ENCODE data around the gene TBC1D9B.

The TBC1D9B gene

DNA sequence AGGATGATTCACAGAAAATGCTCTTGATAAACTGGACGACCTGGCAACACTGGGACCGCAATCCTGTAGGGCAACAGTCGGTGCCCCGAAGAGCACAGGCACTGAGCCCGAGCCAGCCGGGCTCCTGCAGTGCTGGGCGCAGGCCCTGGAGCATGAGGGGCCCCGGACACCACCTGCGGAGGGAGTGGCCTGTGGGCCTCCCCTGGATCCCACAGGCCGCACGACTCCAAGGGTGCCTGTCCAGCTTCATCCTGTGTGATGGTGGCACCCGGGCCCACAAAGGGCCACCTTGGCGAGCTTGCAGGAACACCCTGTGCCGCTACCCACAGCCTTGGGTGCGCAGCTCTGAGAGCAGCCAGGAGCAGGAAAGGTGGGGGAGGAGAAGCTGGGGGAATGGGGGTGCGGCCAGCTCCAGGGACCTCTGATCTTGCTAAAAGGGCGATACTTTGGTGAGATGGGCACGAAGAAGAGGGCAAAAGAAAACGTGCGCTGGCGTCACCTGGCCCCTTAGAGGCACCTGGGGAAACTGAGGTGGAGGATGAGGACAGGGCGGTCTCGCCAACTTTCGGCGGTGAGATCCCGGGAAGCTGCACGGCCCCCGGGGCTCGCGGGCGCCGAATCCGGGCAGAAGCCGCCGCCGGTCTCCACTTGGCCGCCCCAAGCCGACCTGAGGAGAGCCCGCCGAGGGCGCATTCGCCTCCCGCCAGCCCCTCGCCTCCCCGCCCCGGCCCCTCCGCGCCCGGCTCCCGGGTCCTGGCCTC lies 722 bp downstream of the TBC1D9B start:
- peak; percentile 67 for DNase-seq

GRCh38 chr5:179906294-179906794 lies 1.4 kb downstream of the TBC1D9B start:
- no peak for DNase-seq

GRCh38 chr5:179905161-179905560 lies 2.5 kb downstream of the TBC1D9B start:
- DNase-seq, result no peak

- DNase-seq, result no peak
Observed at GRCh38 chr5:179904463-179905160, 3.1 kb downstream of the TBC1D9B start.

DNA sequence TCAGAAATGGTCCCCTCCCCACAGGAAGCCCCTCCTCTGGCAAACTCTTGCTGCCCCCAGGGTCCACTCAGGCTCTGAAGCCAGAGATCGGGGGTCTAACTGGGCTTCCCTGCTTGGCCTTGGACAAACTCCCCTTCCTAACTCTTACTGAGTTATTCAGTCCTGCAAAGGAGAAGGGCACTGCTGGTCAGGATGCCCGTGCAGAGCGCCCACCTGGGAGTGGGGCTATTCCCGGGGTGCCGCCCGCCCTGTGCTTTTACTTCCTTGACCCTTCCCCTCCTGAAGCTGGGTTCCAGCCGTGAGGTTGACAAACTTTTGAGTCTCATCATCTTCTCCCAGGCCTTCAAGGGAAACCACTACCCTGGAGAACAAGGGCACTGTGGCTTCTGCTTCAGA lies 4.9 kb downstream of the TBC1D9B start:
- no peak for DNase-seq

- no peak for DNase-seq
Observed at GRCh38 chr5:179901915-179902762, 5.6 kb downstream of the TBC1D9B start.

DNA sequence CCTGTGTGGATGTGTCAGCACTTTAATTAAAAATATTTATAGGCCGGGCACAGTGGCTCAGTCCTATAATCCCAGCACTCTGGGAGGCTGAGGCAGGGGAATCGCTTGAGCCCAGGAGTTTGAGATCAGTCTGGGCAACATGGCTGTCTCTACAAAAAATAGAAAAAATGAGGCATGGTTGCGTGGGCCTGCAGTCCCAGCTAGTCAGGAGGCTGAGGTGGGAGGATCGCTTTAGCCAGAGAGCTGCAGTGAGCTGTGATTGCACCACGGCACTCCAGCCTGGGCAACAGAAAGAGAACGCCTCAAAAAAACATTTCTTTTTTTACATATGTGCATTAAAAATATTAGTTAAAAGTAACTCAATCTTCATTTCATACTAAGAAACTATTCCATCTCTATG lies 6.2 kb downstream of the TBC1D9B start:
- DNase-seq, result no peak

- no peak for DNase-seq
Observed at GRCh38 chr5:179900711-179901110, 7.0 kb downstream of the TBC1D9B start.

- no peak for DNase-seq
Observed at GRCh38 chr5:179900206-179900605, 7.5 kb downstream of the TBC1D9B start.

DNA sequence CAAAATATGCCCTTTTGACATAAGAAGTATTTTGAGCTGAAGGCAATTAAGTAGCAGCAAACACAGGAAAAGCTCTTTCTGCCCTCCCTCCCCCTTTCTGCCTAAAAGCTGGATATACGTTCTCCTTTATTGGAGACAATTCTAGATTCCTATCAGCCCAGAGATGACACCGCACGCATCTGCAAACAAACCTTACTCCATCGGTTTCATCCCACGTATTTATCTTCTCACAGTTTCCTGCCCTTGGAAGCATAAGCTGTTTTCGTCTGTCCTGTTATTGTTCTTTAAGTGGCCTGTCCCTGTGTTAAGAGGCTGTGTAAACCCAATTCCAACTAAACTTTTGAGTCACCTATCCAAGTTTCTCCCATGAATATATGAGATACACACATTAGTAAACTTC lies 11.8 kb downstream of the TBC1D9B start:
- no peak for DNase-seq

DNA sequence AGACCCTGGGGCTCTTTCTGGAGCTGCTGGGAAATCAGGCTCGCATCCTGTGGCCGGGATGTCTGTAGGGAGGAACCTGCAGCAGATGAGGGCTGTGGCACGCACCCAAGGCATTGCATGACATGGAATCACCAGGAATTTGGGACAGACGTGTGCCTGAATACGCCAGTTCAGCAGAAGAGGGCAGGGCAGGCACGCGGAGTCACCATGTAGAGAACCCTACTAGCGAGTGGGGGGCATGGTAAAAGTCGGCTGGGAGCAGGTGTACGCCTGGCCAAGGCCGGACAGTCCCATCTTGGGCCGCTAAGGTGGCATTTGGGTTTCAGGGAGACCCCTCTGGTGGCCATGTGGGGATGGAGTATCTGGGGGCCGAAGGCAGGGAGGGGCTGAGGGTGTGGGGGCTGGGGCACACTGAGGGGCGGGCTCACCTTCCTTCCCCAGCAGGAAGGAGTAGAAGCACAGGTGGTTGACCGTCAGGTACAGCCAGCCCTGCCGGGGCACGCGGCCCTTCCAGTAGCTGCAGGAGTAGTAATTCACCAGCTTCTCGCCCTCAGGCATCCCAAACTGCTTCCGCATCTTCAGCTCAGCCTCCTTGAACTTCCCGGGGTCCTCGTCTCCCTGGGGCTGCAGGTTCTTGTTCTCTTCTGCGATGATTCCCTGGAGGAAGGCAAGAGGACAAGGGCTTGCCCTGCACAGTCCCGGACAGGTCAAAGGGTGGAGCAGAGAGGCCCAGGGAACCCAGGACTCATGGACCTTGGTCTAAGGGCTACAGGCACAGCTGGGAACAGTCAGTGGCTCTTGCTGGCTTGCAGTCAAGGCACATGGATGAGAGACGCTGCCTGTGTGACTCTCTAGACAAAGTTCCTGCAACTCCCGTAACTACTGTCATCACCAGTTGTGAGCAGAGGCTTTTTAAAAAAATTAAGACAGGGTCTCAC lies 13.5 kb downstream of the TBC1D9B start:
- DNase-seq, result no peak

DNA sequence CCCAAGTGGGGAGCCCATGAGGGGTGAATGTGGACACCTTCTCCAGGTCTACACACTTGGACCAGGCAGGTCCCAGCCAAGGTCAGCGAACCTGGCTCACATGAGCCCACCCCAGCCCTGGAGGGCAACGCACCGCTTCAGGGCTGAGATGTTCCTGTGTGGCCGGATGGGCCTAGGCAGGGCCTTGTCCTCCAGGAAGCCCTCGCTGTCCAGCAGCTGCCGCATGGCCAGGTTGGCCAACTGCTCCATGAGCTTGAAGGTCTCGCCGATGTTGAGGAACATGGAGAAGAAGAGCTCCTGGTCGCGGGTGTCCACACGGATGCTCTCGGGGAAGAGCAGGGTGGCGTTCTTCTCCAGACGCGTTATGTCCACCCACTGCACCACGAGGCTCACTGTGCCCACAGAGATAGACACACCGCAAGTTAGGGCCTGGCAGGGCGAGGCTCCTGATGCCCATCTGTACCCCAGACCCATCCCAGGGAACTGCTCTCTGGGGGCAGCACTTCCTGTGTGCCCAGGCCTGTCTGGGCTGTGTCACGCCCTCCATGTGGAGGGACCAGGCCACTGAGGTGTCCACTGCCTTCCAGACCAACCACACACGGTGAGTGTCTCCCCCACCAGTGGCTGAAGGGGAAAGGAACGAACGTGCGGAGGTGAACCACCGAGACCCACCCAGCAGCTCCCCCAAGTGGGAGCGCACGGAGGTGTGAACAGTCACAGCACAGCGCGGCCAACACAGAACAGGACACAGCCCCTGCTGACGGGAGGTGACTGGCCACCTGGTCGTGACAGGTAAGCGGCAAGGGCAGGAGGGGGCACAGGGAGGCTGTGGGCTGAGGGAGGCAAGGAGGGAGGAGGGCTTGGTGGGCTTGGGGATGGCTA lies 14.4 kb downstream of the TBC1D9B start:
- DNase-seq, result no peak

DNA sequence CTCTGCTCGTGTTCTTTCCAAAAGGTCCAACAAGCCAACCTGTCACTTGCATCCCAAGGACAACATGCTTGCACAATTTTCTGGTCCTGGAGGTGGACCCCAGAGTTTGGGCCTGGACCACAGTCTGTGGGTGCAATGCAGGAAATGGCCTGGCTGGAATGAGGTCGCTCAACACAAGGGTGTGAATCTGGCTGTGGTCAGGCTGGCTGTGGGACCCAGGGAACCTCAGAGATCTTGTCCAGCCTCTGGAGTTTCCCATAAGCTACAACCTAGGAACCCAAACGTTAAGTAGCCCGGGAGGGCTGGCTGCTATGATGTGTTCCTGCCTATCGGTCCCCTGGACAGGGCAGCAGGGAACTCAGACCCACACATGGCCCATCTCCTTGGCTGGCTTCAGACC lies 15.4 kb downstream of the TBC1D9B start:
- DNase-seq, result no peak

DNA sequence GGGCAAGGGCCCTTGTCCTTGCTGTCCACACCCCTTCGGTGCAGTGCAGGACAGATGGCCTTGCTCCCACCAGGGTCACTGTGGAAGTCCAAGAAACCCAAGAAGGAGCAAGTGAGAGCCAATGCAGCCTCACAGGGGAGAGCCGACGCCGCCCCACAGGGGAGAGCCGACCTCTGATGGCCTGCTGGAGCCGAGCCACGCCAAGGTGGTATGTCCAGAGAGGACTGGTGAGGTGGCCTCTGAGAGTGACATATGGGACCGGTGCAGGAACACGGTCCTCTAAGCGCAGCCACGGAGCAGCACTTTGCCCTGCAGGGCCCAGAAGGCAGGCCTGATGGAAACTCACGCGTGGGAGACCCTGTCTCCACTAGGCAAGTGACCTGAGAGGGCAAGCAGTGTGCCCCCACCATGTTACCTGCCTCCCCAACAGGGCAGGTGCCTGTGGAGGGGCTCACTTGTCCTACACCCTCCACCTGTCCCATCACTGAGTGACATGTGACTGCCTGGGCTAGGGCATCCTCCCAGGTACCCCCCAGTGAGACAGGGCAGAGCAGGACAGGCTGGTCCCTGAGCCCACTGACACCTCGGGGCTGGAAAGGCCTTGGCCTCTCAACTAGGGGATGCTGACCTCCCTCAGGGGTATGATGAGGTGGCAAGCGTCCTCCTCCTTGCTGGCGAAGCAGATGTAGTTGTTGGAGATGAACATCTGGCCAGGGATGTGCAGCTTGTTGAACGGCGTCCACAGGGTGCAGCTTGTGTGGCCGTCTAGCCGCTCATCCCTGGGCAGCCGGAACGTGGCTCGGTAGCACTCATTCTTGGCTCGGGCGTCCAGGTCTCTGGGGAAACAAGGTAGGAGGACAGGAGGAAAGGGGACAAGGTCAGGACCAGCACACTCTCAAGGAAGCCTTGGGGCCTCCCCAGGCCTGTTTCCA lies 16.7 kb downstream of the TBC1D9B start:
- DNase-seq, result no peak

GRCh38 chr5:179889885-179890284 lies 17.8 kb downstream of the TBC1D9B start:
- DNase-seq, result no peak

GRCh38 chr5:179887802-179888201 lies 19.9 kb downstream of the TBC1D9B start:
- no peak for DNase-seq

DNA sequence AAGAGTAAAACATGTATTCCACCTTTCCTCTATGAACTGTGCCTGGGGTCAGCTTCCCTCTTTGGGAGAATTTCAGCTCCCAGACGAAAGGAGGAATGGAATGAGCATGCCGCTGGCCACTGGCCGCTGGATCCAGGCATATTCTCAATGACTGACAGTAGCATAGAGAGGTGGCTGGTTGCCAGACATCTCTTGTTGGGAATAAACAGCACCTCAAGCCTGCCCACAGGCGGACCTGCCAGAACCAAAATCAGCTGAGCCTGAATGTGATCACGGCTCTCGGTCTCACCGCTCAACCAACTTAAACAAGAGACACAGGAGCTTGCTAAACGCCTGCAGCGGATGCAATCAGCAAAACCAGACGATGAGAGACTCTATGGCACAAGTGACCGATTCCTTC lies 20.6 kb downstream of the TBC1D9B start:
- no peak for DNase-seq

GRCh38 chr5:179886190-179886911 lies 21.3 kb downstream of the TBC1D9B start:
- no peak for DNase-seq

DNA sequence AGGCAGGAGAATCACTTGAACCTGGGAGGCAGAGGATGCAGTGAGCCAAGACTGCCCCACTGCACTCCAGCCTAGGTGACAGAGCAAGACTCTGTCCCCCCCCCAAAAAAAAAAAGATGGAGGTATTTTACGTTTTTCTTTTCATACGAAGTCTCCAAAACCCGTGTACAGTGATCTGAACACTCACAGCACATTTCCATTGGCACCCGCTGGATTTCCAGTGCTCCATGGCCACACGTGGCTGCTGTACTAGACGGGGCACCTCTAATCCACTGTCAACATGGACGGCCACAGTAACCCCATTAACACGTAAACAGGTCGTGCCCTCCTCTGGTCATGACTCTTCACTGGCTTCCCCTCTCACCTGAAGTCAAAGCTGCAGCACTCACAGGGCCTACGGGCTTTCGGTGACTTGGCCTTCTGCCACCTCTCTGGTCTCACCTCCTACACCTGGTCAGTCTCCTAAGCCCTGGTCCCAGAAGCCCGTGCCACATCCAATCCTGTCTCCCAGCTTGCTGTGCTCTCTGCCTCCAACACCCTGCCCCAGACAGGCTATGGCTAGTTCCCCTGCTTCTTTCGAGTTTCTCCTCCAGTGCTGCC lies 22.1 kb downstream of the TBC1D9B start:
- no peak for DNase-seq

Measured in NCI-H69 (cell line).